Upper lobe of left lung (tissue), 6 donors: ENCODE results near the gene HK1. TPM values are rescaled to one million over a fixed set of nuclear protein-coding genes. Genes with fewer than 3 reads are reported as not detected.
"Not testable (repeated sequence)": the region's sequence is repeated elsewhere in the genome, so short reads cannot be mapped to it uniquely, and the experiment has no call there.

Source experiments
- ATAC-seq, 2 donors: fragments of 200-7000 bp; cut with Tn5 transposase; one replicate each; pipeline ENCODE4 v1.9.1; 2022; ENCODE audit warnings: mild to moderate bottlenecking in 2 of 2, moderate library complexity in 2 of 2; ENCODE audit not compliant: low FRiP score in 2 of 2
- DNase-seq, 2 donors: peaks; one replicate each; pipeline ENCODE4 v3.0.0-alpha.2; 2019 to 2020
- H3K27ac ChIP-seq, 4 donors: fragments of 200-600 bp; sonication (generic); one replicate each; pipeline ENCODE4 v1.5.1; 2016 to 2019
- H3K27me3 ChIP-seq, 4 donors: fragments of 200-600 bp; sonication (generic); one replicate each; pipeline ENCODE4 v1.5.1; 2017 to 2019
- H3K36me3 ChIP-seq, 4 donors: fragments of 200-600 bp; sonication (generic); one replicate each; pipeline ENCODE4 v1.5.1; 2016 to 2019
- H3K4me1 ChIP-seq, 4 donors: fragments of 200-600 bp; sonication (generic); one replicate each; pipeline ENCODE4 v1.5.1; 2018 to 2019
- H3K4me3 ChIP-seq, 4 donors: fragments of 200-600 bp; sonication (generic); one replicate each; pipeline ENCODE4 v1.5.1; 2017 to 2019; ENCODE audit warnings: mild to moderate bottlenecking in 2 of 4, moderate library complexity in 1 of 4
- H3K9me3 ChIP-seq, 4 donors: fragments of 200-600 bp; sonication (generic); one replicate each; pipeline ENCODE4 v1.5.1; 2018 to 2019
- CTCF ChIP-seq, 6 experiments: fragments of 450-650 bp in 4 of 6; fragments of 200-600 bp in 2 of 6; sonication (generic) in 2 of 6; IDR thresholded peaks; one replicate each; pipeline ENCODE4 v1.5.1; 2016 to 2019; ENCODE audit warnings: antibody characterized with exemption in 6 of 6
- EP300 ChIP-seq, 4 donors: sonication (generic); formaldehyde crosslinking; IDR thresholded peaks; one replicate each; pipeline ENCODE4 v1.5.1; 2017; ENCODE audit warnings: antibody characterized with exemption in 4 of 4, control low read depth in 2 of 4
- POLR2A ChIP-seq, 4 donors: fragments of 450-650 bp; IDR thresholded peaks; one replicate each; pipeline ENCODE4 v1.5.1; 2016 to 2017; ENCODE audit warnings: antibody characterized with exemption in 4 of 4, mild to moderate bottlenecking in 2 of 4
- POLR2AphosphoS5 ChIP-seq, 2 donors: sonication (generic); formaldehyde crosslinking; IDR thresholded peaks; one replicate each; pipeline ENCODE4 v1.5.1; 2017; ENCODE audit warnings: antibody characterized with exemption in 2 of 2
- WGBS, 2 donors: methylation state at CpG; one replicate each; pipeline ENCODE4 v1.1.5; 2017 to 2018; 5-methylcytosine and 5-hydroxymethylcytosine counted together
- total RNA-seq, 6 donors: library from RNA; depleted of rRNA in 4 of 6; stranded (reverse); fragments of >200 nt in 4 of 6; gene quantifications; one replicate each; pipeline versions ENCODE4 v1.1.0 to v1.2.1, GENCODE V29; 2016 to 2021
- donor health status: DM: no; HTN: no; CAD: no; lungs with moderate emphysema.
- donor health status: DM: no; HTN: yes; CAD: no; lungs with severe emphysema.

The HK1 gene
- total RNA-seq, 6 donors from 2014 or later = 60.8 to 98.5 (median 88.9) TPM

GRCh38 chr10:69328380-69328735, 50.1 kb downstream of the HK1 start:
- Histone ChIP-seq H3K9me3 (no peaks in the 10 kb centered on the region), H3K36me3 (peaks cover 0 to 8% (median 0%) of the 10 kb centered on the region in 4 donors), H3K4me3 (peak overlapping the region in 2 of 4 donors; percentile 23 to 29), H3K27ac (peak overlapping the region; percentile 69 to 84 (median 76)), H3K4me1 (peaks cover 34 to 73% (median 56%) of the 10 kb centered on the region in 4 donors), H3K27me3 (no peaks in the 10 kb centered on the region)
- WGBS, 2 donors = 60 to 67% methylated on average over 8 of the region's 8 CpGs
- ATAC-seq (peak in 1 of 2 donors; percentile 20), DNase-seq (no peak)
- TF ChIP-seq POLR2A (IDR thresholded peaks at IDR 0.05) (no peak), POLR2AphosphoS5 (IDR thresholded peaks at IDR 0.05) (no peak), CTCF (IDR thresholded peaks at IDR 0.05) (no peak), EP300 (IDR thresholded peaks at IDR 0.05) (no peak)

GRCh38 chr10:69328888-69329287, 50.6 kb downstream of the HK1 start:
- H3K9me3 ChIP-seq, DNase-seq, H3K36me3 ChIP-seq, ATAC-seq, H3K4me3 ChIP-seq, H3K27me3 ChIP-seq: not testable (repeated sequence)
- 71 to 80% methylated on average over 2 of the region's 2 CpGs for WGBS, 2 donors
- Histone ChIP-seq H3K27ac (peak overlapping the region in 3 of 4 donors; percentile 69 to 84 (median 72)), H3K4me1 (peaks cover 40 to 76% (median 60%) of the 10 kb centered on the region in 4 donors)

- H3K36me3 ChIP-seq = peaks cover 0 to 8% (median 0%) of the 10 kb centered on the region in 4 donors
- DNase-seq (no peak), ATAC-seq (no peak)
- TF ChIP-seq CTCF (IDR thresholded peaks at IDR 0.05) (no peak), POLR2A (IDR thresholded peaks at IDR 0.05) (no peak), EP300 (IDR thresholded peaks at IDR 0.05) (no peak)
- H3K27ac ChIP-seq = peak overlapping the region in 3 of 4 donors; percentile 23 to 84 (median 36)
- H3K9me3 ChIP-seq = no peaks in the 10 kb centered on the region
- H3K4me3 ChIP-seq = no peak overlapping the region
- H3K27me3 ChIP-seq = no peaks in the 10 kb centered on the region
- WGBS, 2 donors = 83 to 89% methylated on average over 3 of the region's 3 CpGs
- peaks cover 48 to 77% (median 64%) of the 10 kb centered on the region in 4 donors for H3K4me1 ChIP-seq
Measured at GRCh38 chr10:69329721-69330178, 51.5 kb downstream of the HK1 start.

GRCh38 chr10:69331161-69331560, 52.9 kb downstream of the HK1 start:
- WGBS, 2 donors = 95 to 96% methylated on average over 7 of the region's 7 CpGs
- Histone ChIP-seq H3K4me3 (no peak overlapping the region), H3K9me3 (no peaks in the 10 kb centered on the region), H3K27ac (no peak overlapping the region), H3K4me1 (peaks cover 59 to 91% (median 72%) of the 10 kb centered on the region in 4 donors), H3K27me3 (no peaks in the 10 kb centered on the region), H3K36me3 (peaks cover 0 to 8% (median 0%) of the 10 kb centered on the region in 4 donors)
- ATAC-seq = no peak
- DNase-seq = no peak
- TF ChIP-seq POLR2AphosphoS5 (IDR thresholded peaks at IDR 0.05) = no peak
- no peak for TF ChIP-seq EP300 (IDR thresholded peaks at IDR 0.05)
- no peak for TF ChIP-seq POLR2A (IDR thresholded peaks at IDR 0.05)
- no peak for TF ChIP-seq CTCF (IDR thresholded peaks at IDR 0.05)

GRCh38 chr10:69332278-69333010, 54.1 kb downstream of the HK1 start:
- ATAC-seq = no peak
- Histone ChIP-seq H3K27ac (peak overlapping the region; percentile 66 to 88 (median 84)), H3K27me3 (no peaks in the 10 kb centered on the region), H3K4me1 (peaks cover 67 to 91% (median 75%) of the 10 kb centered on the region in 4 donors), H3K9me3 (no peaks in the 10 kb centered on the region), H3K36me3 (peaks cover 0 to 8% (median 0%) of the 10 kb centered on the region in 4 donors), H3K4me3 (no peak overlapping the region)
- WGBS, 2 donors = 61 to 72% methylated on average over 9 of the region's 9 CpGs
- peak in 1 of 2 donors; percentile 82 for DNase-seq
- TF ChIP-seq POLR2A (IDR thresholded peaks at IDR 0.05) = no peak
- no peak for TF ChIP-seq CTCF (IDR thresholded peaks at IDR 0.05)
- no peak for TF ChIP-seq EP300 (IDR thresholded peaks at IDR 0.05)
- TF ChIP-seq POLR2AphosphoS5 (IDR thresholded peaks at IDR 0.05) = no peak
